ENCODE measurements around the gene STPG3. TPM values are rescaled to one million over a fixed set of nuclear protein-coding genes. Genes with fewer than 3 reads are reported as not detected.

STPG3 gene
- total and polyA plus RNA-seq, 2 of the 13 experiments (the other 11 are each of a cell fraction or from before 2014, with no cell fraction given), result not detected

- TF ChIP-seq MED8 (CRISPR knock-in tag; IDR thresholded peaks at IDR 0.05; ENCODE audit: insufficient replicate concordance) (peak; percentile 23), FOXA3 (CRISPR knock-in tag; IDR thresholded peaks at IDR 0.05) (0 out of 2 replicates have a peak, but pooled peaks have one; percentile 3), TEAD3 (CRISPR knock-in tag; optimal IDR thresholded peaks at IDR 0.05; ENCODE audit: borderline replicate concordance) (no peak), SP2 (CRISPR knock-in tag; IDR thresholded peaks at IDR 0.05) (peak; percentile 59; the same call in 1 of the 2 replicates), KLF16 (CRISPR knock-in tag; IDR thresholded peaks at IDR 0.05) (peak in 1 of 2 experiments; percentile 71; a peak in 2 of 4 replicates), DDIT3 (CRISPR knock-in tag; IDR thresholded peaks at IDR 0.05) (no peak), ATM (IDR thresholded peaks at IDR 0.05; ENCODE audit: borderline replicate concordance) (no peak), ZBTB4 (CRISPR knock-in tag; IDR thresholded peaks at IDR 0.05; ENCODE audit: borderline replicate concordance) (no peak), ZNF7 (CRISPR knock-in tag; IDR thresholded peaks at IDR 0.05) (no peak), ZNF24 (IDR thresholded peaks at IDR 0.05) (no peak), HOXA5 (CRISPR knock-in tag; IDR thresholded peaks at IDR 0.05) (peak; percentile 73; the same call in 1 of the 2 replicates), PHF21A (CRISPR knock-in tag; IDR thresholded peaks at IDR 0.05) (peak; percentile 74), IRF9 (CRISPR knock-in tag; IDR thresholded peaks at IDR 0.05; ENCODE audit: borderline replicate concordance) (no peak), ZFP41 (CRISPR knock-in tag; IDR thresholded peaks at IDR 0.05; ENCODE audit: borderline replicate concordance) (no peak; the same call in 1 of the 2 replicates), CREB1 (IDR thresholded peaks at IDR 0.05) (no peak), CREB1 (CRISPR knock-in tag; IDR thresholded peaks at IDR 0.05) (no peak)
These were observed 9.4 kb upstream of the STPG3 start (continued) for GRCh38 chr9:137241490-137242268.

Measured in HepG2 (cell line).